IPS-NIHi11 (cell line): ENCODE results near the gene F2RL1.
A peak's percentile ranks its signal among the peaks of the same experiment; 100 is the strongest.
"Not testable (repeated sequence)": the region's sequence is repeated elsewhere in the genome, so short reads cannot be mapped to it uniquely, and the experiment has no call there.

Source experiments
- DNase-seq: peaks from one replicate; pipeline ENCODE4 v3.0.0; 2012; ENCODE audit warnings: mixed read lengths, low spot score

The F2RL1 gene

DNA sequence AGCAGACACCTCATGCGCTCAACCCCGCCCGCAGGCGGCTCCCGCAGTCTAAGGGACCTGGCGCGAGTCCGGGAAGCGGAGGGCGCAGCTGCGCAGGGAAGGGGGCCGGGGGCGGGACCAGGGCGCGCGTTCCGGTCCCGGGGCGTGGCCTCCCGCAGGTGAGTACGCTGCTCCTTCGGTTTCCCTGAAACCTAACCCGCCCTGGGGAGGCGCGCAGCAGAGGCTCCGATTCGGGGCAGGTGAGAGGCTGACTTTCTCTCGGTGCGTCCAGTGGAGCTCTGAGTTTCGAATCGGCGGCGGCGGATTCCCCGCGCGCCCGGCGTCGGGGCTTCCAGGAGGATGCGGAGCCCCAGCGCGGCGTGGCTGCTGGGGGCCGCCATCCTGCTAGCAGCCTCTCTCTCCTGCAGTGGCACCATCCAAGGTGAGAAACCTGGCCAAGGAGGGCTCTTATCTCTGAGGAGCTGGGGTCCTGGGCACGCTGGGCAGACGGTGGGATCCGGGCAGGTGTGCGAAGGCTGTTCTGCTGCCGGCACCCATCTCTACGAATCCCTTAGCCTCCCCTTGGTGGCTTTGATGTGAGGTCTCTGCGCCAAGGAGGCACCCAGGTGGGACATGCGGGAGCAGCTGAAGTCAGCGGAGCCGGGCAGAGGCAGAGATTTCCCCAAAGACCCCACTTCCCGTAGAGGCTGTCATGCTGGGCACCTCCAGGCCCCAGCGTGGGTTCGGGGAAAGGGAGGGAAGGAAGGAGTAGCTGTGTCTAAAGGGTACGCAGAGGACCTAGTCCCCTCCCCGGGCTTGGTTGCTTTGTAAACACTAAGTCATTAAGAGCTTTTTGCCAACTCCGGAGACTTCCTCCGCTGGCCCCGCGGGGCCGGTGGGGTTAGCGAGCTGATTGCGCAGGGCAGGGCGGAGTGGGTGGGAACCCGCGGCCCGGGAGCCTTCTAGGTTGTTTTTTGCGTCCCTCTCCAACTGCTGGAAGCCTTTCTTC is at the start of gene F2RL1:
TSS of gene F2RL1 (plus strand) at position 187 of the 988 bp plus-strand sequence. CDS start at position 340, 153 bp downstream.
- peak; percentile 94 for DNase-seq

DNA sequence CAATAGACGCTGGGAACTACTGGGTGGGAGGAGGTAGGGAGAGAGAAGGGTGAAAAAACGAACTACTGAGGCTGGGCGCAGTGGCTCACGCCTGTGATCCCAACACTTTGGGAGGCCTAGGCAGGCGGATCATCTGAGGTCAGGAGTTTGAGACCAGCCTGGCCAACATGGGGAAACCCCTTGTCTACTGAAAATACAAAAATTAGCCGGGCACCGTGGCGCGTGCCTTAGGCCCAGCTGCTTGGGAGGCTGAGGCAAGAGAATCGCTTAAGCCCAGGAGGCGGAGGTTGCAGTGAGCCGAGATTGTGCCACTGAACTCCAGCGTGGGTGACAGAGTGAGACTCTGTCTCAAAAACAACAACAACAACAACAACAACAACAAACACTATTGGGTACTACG is 47.8 kb upstream of the F2RL1 start:
- DNase-seq: not testable (repeated sequence)

DNA sequence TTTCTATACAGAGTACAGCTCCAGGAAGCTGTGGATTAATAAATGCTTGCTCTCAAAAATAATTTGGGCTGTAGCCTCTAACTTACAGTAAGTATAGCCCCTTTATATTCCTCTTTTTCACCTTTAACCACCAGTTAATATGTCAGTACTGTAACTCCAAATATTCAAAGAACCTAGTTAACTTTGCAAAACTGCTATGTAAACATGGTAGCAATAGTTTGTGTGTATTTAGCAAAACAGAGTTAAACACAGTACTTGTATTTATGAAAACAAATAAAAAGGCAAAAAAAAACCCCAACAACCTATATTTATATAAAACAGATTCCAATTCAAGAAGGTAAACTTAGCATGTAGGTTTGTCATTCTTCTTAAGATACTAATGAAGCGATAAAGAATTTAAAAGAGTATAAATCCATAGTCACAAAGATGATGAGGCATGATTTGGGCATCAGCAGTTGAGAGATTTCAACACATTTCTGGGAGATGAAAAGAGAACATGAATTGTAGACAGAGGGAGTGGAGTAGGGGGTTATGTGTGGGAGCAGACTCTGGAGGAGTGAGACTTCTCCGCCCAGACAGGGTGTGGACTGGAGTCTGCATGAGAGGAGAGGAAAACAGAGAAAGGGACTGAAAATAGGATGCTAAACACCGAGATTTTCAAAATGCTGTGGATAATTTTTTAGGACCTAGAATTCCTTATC is 47.0 kb upstream of the F2RL1 start:
- no peak for DNase-seq

GRCh38 chr5:76775921-76776320 is 42.9 kb upstream of the F2RL1 start:
- DNase-seq: no peak

GRCh38 chr5:76776391-76776790 is 42.4 kb upstream of the F2RL1 start:
- no peak for DNase-seq

DNA sequence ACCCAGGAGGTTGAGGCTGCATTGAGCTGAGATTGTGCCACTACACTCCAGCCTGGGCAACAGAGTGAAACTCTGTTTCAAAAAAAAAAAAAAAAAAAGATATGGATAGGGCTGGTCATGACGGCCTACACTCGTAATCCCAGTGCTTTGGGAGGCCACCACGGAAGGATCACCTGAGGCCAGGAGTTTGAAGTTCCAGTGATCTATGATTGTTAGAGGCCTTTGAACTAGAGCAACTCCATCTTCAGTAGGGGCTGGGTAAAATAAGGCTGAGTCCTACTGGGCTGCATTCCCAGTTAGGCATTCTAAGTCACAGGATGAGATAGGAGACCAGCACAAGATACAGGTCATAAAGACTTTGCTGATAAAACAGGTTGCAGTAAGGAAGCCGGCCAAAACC is 38.2 kb upstream of the F2RL1 start:
- DNase-seq: not testable (repeated sequence)

GRCh38 chr5:76781775-76782174 is 37.1 kb upstream of the F2RL1 start:
- no peak for DNase-seq

- no peak for DNase-seq
Measured at GRCh38 chr5:76782444-76782843, 36.4 kb upstream of the F2RL1 start.

DNA sequence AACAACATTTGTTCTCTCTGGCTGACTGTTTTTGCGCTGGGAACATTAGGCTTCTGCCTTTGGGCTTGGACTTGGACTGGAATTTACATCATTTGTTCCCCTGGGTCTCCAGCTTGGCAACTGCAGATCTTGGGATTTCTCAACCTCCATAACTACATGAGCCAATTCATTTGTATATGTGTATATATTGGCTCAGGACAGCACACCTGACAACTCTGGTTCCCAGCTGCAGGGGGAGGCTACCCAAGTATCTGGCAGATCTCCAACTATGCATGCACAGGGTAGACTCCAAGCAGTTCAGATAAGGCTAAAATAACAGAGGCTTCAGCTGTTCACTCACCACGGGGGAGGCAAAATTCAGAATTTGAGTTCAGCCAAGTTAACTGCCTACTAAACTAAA is 31.6 kb upstream of the F2RL1 start:
- DNase-seq: no peak

DNA sequence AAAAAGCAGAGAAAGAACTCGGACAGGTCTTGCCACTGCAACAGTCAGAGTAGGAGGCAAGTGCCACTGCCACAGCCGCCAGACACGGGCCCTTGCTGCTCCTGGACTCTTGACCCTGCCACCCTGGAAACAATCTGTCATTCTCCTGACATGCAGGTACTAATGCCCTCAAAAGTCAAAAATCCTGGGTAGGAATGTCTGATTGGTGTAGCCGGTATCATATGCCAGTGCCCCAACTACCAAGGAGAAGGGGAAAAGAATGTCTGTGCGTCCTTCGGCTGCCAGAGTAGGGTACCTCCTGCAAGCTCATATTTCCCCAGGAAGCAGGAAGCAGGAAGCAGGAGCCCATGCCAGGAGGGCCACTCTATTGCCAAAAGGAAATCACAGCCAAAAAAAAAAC is 30.5 kb upstream of the F2RL1 start:
- DNase-seq: no peak

DNA sequence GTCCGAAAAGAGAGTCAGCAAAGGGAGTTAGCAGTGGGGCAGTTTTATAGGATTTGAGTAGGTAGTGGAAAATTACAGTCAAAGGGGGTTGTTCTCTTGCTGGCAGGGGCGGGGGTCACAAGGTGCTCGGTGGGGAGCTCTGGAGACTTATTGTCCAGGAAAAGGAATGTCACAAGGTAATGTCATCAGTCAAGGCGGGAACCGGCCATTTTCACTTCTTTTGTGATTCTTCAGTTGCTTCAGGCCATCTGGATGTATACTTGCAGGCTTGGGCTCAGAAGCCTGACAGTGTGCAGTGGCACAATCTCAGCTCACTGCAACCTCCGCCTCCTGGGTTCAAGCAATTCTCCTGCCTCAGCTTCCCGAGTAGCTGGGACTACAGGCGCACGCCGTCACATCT is 29.6 kb upstream of the F2RL1 start:
- not testable (repeated sequence) for DNase-seq

DNA sequence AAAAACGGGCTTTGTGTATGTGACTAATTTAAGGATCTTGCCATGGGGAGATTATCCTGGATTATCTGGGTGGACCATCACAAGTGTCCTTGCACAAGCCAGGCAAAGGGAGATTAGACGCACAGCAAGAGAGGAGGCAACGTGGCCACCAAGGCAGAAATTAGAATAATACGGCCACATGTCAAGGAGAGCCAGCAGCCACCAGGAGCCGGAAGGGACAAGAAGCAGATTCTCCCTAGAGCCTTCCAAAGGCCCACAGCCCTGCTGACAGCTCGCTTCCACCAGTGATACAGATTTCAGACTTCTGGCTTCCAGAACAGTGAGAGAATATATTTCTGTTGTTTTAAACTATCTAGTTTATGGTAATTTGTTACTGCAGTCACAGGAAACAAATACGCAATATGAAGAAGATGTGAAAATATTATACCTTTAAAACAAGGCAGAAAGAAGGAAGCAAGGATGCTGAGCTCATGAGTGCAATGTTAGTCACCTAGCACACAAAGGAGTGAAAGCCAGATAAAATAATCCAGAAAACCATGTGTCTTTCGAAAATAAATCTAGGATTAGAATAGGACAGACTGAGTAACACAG is 28.7 kb upstream of the F2RL1 start:
- no peak for DNase-seq

DNA sequence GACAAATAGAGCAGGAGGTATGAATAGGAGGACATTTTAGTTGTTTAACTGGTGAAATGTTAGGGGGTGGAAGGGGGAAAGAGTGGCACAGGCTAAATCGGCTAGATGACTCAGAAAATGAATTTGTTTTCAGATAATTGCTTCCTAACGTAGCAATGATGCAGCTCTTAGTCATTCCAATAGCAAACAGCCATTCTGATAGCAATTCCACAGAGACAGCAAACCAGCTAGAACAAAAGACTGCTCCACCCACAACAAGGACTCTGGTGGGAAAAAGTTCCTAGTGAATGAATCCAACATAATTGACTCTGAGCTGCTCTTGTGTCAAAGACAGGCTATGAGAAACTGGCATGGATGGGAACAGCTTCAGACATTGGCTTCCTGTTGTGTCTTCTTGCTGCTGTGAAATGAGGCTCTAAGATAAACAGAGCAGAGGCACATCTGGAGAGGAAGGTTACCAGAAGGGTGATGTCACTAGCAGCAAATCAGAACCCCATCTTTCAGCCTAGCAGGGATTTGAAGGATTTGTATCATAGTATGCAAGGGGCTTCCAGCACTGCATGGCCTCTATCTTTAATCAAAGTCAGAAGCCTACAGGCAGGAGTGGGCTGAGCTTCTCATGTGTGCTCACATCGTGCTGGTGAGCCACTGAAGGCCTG is 28.1 kb upstream of the F2RL1 start:
- no peak for DNase-seq

GRCh38 chr5:76791461-76791860 is 27.4 kb upstream of the F2RL1 start:
- DNase-seq: no peak

- DNase-seq: no peak
Measured at GRCh38 chr5:76794871-76795270, 24.0 kb upstream of the F2RL1 start.

DNA sequence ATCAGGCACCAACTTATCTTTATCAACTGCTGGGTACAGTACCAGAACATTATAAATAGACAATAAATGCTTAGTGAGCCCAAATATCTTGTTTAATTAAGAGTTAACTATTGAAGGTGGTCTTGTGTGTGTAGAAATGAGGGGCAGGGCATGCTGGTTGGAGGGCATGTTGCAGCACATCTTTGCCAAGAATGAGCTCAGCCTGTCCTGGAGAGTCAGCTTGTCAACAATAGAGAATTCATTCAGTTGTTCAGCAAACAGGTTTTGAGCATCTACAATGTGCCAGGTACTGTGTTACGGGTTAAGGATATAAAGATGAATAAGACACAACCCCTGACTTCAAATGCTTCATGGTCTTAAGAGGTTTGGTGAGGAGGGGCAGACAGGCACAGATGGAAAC is 19.2 kb upstream of the F2RL1 start:
- DNase-seq: no peak

GRCh38 chr5:76800579-76800978 is 18.3 kb upstream of the F2RL1 start:
- no peak for DNase-seq

DNA sequence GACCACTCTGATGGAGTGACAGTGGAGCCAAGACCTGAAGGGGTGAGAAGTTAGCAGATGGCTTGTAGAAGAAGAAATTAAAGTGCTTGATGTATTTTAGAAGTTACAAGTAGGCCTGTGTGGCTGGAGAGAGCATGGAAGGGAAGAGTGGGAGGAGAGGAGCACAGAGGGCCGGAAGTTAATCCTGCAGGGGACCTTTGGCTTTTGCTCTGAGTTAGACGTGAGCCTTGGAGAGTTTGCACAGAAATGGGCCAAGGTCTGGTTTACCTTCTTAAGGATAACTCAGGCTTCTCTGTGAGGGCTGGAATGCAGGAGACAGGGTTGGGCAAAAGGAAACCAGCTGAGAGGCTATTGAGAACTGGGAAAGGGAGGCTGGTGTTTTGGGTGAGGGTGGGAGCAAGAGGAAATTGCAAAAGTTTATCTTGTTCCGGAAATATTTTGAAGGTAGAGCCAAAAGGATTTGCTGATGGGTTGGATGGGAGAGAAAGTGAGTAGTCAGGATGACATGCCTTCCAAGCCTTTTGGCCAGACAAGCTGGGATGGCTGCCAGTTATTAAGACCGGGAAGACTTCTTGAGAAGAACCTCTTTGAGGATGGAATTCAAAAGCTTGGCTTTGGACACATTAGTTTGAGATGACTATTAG is 17.5 kb upstream of the F2RL1 start:
- no peak for DNase-seq

DNA sequence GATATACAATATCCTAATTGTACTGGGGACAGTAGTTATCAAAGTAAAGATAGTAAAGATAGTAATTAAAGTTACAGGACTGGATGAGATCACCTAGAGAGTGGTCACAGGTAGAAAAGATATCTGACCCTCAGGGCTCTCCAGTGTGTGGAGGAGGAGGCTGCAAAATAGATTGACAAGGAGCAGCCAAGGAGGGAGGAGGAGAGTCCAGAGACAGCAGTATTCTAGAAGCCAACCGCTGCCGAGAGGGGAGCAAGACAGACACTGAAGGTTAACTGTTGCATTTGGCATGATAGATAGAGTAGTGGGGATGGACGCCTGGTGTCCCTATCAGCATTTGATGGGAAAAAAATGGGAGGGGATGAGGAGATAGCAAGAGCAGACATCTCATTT is 17.0 kb upstream of the F2RL1 start:
- no peak for DNase-seq

GRCh38 chr5:76804266-76804665 is 14.6 kb upstream of the F2RL1 start:
- DNase-seq: no peak

DNA sequence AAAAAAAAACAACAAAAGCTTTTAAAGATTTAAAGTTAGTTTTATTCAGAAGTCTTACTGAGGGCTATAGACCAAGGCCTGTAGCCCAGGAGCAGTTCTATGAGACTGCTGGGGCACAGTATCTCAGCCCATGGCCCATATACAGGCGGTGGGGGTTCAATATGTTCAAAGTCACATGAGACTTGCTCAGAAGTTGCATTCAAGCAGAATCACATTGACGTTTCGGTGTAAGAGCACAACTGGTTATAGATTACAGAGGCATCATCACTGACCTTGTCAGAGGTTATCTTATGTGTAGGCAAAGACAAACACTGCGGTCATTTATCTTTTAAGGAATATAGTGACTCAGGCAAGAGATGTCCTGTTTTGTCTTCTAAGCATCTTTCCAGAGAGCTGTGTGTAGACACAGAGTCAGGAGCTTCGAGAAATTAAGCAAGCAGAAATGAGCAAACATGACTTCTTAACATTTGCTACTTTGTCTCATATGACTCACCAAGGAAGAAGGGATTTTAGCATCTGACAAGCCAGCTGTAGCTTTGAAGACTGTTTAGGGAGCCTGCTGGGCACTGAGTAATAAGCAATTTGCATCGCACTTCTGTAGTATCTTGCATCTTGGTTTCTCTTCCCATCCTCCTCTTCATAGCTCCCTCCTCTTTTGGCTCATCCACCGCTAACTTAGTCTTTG is 12.9 kb upstream of the F2RL1 start:
- DNase-seq: no peak
